IMR-90 (cell line): ENCODE data around the gene LRIG1.
"Not testable (repeated sequence)": the region's sequence is repeated elsewhere in the genome, so short reads cannot be mapped to it uniquely, and the experiment has no call there.

Source experiments
- CEBPB ChIP-seq: IDR thresholded peaks from 2 replicates; pipeline ENCODE4 v1.6.1; 2012; ENCODE audit warnings: low read depth, low read length, improper control_type of control experiment
- CTCF ChIP-seq: conservative IDR thresholded peaks from 2 replicates; pipeline ENCODE4 v1.5.1; 2012; ENCODE audit warnings: mild to moderate bottlenecking, low read depth, low read length, improper control_type of control experiment
- MXI1 ChIP-seq: IDR thresholded peaks from 2 replicates; pipeline ENCODE4 v1.6.1; 2012; ENCODE audit warnings: low read depth, mild to moderate bottlenecking, low read length, moderate library complexity, borderline replicate concordance
- RAD21 ChIP-seq: IDR thresholded peaks from 2 replicates; pipeline ENCODE4 v1.6.1; 2012; ENCODE audit warnings: low read length, improper control_type of control experiment
- RFX5 ChIP-seq: IDR thresholded peaks from 2 replicates; pipeline ENCODE4 v1.8.0; 2012; ENCODE audit warnings: low read depth, mild to moderate bottlenecking, low read length, moderate library complexity
- TF ChIP-seq, protein P1 (sequence below): fragments of 150-350 bp; IDR thresholded peaks from 2 replicates; pipeline ENCODE4 v1.6.1; 2016; ENCODE audit warnings: low read depth, mild to moderate bottlenecking, low read length, moderate library complexity, borderline replicate concordance

- not testable (repeated sequence) for TF ChIP-seq CTCF, RFX5, RAD21, MXI1, CEBPB
- TF ChIP-seq, protein P1, sequence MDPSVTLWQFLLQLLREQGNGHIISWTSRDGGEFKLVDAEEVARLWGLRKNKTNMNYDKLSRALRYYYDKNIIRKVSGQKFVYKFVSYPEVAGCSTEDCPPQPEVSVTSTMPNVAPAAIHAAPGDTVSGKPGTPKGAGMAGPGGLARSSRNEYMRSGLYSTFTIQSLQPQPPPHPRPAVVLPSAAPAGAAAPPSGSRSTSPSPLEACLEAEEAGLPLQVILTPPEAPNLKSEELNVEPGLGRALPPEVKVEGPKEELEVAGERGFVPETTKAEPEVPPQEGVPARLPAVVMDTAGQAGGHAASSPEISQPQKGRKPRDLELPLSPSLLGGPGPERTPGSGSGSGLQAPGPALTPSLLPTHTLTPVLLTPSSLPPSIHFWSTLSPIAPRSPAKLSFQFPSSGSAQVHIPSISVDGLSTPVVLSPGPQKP: not testable (repeated sequence)
These were observed 79.7 kb downstream of the LRIG1 start for GRCh38 chr3:66421144-66421543.
